GM19328 (cell line): Measurements from ENCODE around the gene C10orf67.

ENCODE experiments used
- ATAC-seq: cut with Tn5 transposase; IDR thresholded peaks from one replicate; pipeline ENCODE4 v1.9.1; 2021; ENCODE audit warnings: mild to moderate bottlenecking, moderate library complexity; ENCODE audit not compliant: unreplicated experiment

Gene C10orf67

GRCh38 chr10:23174074-23174976 lies 170.3 kb downstream of the C10orf67 start:
- ATAC-seq = no peak

GRCh38 chr10:23173214-23174073 lies 171.2 kb downstream of the C10orf67 start:
- no peak for ATAC-seq

- ATAC-seq = no peak
Measured at GRCh38 chr10:23172429-23173213, 172.0 kb downstream of the C10orf67 start.

- no peak for ATAC-seq
Measured at GRCh38 chr10:23171232-23171876, 173.2 kb downstream of the C10orf67 start.

GRCh38 chr10:23158370-23158769 lies 186.2 kb downstream of the C10orf67 start:
- no peak for ATAC-seq

- no peak for ATAC-seq
Measured at GRCh38 chr10:23157691-23158369, 186.8 kb downstream of the C10orf67 start.

- no peak for ATAC-seq
Measured at GRCh38 chr10:23157239-23157681, 187.3 kb downstream of the C10orf67 start.

GRCh38 chr10:23156447-23157150 lies 188.0 kb downstream of the C10orf67 start:
- no peak for ATAC-seq

GRCh38 chr10:23155169-23155568 lies 189.4 kb downstream of the C10orf67 start:
- ATAC-seq = no peak
